Endodermal cell (in vitro differentiated cells): ENCODE results near the gene GRB10. TPM values are rescaled to one million over a fixed set of nuclear protein-coding genes. Genes with fewer than 3 reads are reported as not detected.

Experiments
- DNase-seq: peaks from one replicate; pipeline ENCODE4 v3.0.0-alpha.2; 2017
- H3K27ac ChIP-seq: 2 replicates; pipeline ENCODE4 v1.5.1; 2013; ENCODE audit warnings: mild to moderate bottlenecking, low read depth, low read length, moderate library complexity
- H3K27me3 ChIP-seq: 2 replicates; pipeline ENCODE4 v1.6.1; 2013; ENCODE audit warnings: mild to moderate bottlenecking, low read length, moderate library complexity; ENCODE audit not compliant: insufficient read depth, control insufficient read depth, poor library complexity, severe bottlenecking
- H3K36me3 ChIP-seq: 2 replicates; pipeline ENCODE4 v1.7.0; 2013; ENCODE audit warnings: mild to moderate bottlenecking, low read length, moderate library complexity; ENCODE audit not compliant: control insufficient read depth, insufficient read depth
- H3K4me1 ChIP-seq: one replicate; pipeline ENCODE4 v1.7.0; 2013; ENCODE audit warnings: low read length; ENCODE audit not compliant: control insufficient read depth, insufficient read depth
- H3K4me3 ChIP-seq: 2 replicates; pipeline ENCODE4 v1.5.1; 2013; ENCODE audit warnings: mild to moderate bottlenecking, low read length, moderate library complexity
- H3K9ac ChIP-seq: 2 replicates; pipeline ENCODE4 v1.6.1; 2013; ENCODE audit warnings: mild to moderate bottlenecking, low read length, moderate library complexity; ENCODE audit not compliant: poor library complexity, severe bottlenecking; ENCODE audit errors: extremely low read depth
- H3K9me3 ChIP-seq: 2 replicates; pipeline ENCODE4 v1.6.1; 2013; ENCODE audit warnings: mild to moderate bottlenecking, low read length, moderate library complexity; ENCODE audit not compliant: control insufficient read depth
- H3K27ac Mint-ChIP-seq: 2 replicates; pipeline ENCODE4 v1.8.0; 2020; ENCODE audit warnings: mixed read lengths
- H3K27me3 Mint-ChIP-seq: 2 replicates; pipeline ENCODE4 v1.8.0; 2021; ENCODE audit warnings: mild to moderate bottlenecking, mixed read lengths; ENCODE audit not compliant: insufficient read depth
- H3K36me3 Mint-ChIP-seq: 2 replicates; pipeline ENCODE4 v1.8.0; 2020; ENCODE audit warnings: low read depth, mixed read lengths
- H3K4me1 Mint-ChIP-seq: 2 replicates; pipeline ENCODE4 v1.8.0; 2020; ENCODE audit warnings: mixed read lengths
- H3K4me3 Mint-ChIP-seq: 2 replicates; pipeline ENCODE4 v1.8.0; 2020; ENCODE audit warnings: mild to moderate bottlenecking, moderate library complexity, mixed read lengths
- H3K9me3 Mint-ChIP-seq: 2 replicates; pipeline ENCODE4 v1.8.0; 2020; ENCODE audit warnings: mild to moderate bottlenecking, mixed read lengths
- CTCF ChIP-seq: fragments of 200-600 bp; sonication (generic); conservative IDR thresholded peaks from 2 replicates; pipeline ENCODE4 v1.5.0; 2021; ENCODE audit warnings: antibody characterized with exemption, mild to moderate bottlenecking
- WGBS, 2 experiments: methylation state at CpG; one replicate each; pipeline versions ENCODE4 v1.1.5 to v1.1.7; 2013; ENCODE audit warnings: missing lambda C conversion rate in 2 of 2, mixed read lengths in 1 of 2; ENCODE audit not compliant: insufficient coverage in 1 of 2, insufficient read length in 1 of 2; 5-methylcytosine and 5-hydroxymethylcytosine counted together
- total RNA-seq, 2 donors: library from RNA; stranded (reverse); fragmentation: NEBNext Ultra II Directional in 1 of 2; extraction: Animal tissue kit (Norgen Biotek cat#: 25700) in 1 of 2; gene quantifications; 2 replicates in 1 of 2; 3 replicates in 1 of 2; pipeline ENCODE4 v1.2.1, GENCODE V29; 2021

Gene GRB10
- total RNA-seq, 2 donors from 2014 or later, result 71.9 to 97.5 TPM

GRCh38 chr7:50542132-50542531 is 240.6 kb downstream of the GRB10 start:
- Histone ChIP-seq H3K4me3 (no peak overlapping the region), H3K9me3 (no peaks in the 10 kb centered on the region), H3K4me1 (no peaks in the 10 kb centered on the region), H3K27ac (no peak overlapping the region), H3K9ac (no peak overlapping the region), H3K27me3 (no peaks in the 10 kb centered on the region), H3K36me3 (no peaks in the 10 kb centered on the region)
- H3K27me3 Mint-ChIP-seq, result peaks cover 1% of the 10 kb centered on the region
- no peaks in the 10 kb centered on the region for H3K36me3 Mint-ChIP-seq
- no peaks in the 10 kb centered on the region for H3K9me3 Mint-ChIP-seq
- no peak for TF ChIP-seq CTCF
- WGBS, 2 experiments, result 92 to 97% methylated on average over 4 to 11 of the region's 11 CpGs
- no peaks in the 10 kb centered on the region for H3K4me1 Mint-ChIP-seq
- DNase-seq, result peak; percentile 42
- H3K27ac Mint-ChIP-seq, result no peak overlapping the region
- no peak overlapping the region for H3K4me3 Mint-ChIP-seq

GRCh38 chr7:50540785-50541579 is 241.7 kb downstream of the GRB10 start:
- no peaks in the 10 kb centered on the region for H3K36me3 Mint-ChIP-seq
- no peaks in the 10 kb centered on the region for H3K36me3 ChIP-seq
- no peak overlapping the region for H3K4me3 ChIP-seq

More at GRCh38 chr7:50540785-50541579, 241.7 kb downstream of the GRB10 start:
- no peak for TF ChIP-seq CTCF
- no peaks in the 10 kb centered on the region for H3K9me3 Mint-ChIP-seq
- Histone ChIP-seq H3K9ac (no peak overlapping the region), H3K4me1 (no peaks in the 10 kb centered on the region), H3K27me3 (no peaks in the 10 kb centered on the region), H3K27ac (no peak overlapping the region), H3K9me3 (no peaks in the 10 kb centered on the region)
- 86 to 91% methylated on average over 9 of the region's 9 CpGs for WGBS, 2 experiments
- peaks cover 1% of the 10 kb centered on the region for H3K27me3 Mint-ChIP-seq
- peak; percentile 17 for DNase-seq
- H3K4me3 Mint-ChIP-seq, result no peak overlapping the region
- no peak overlapping the region for H3K27ac Mint-ChIP-seq
- H3K4me1 Mint-ChIP-seq, result peaks cover 5% of the 10 kb centered on the region

Other genes starting within 250 kb of the GRB10 start
- 1 to 10 TPM; 1.1 TPM for gene DDC, start 217.5 kb downstream of the GRB10 start, total RNA-seq